ENCODE results near the gene TRPV2.
"Not testable (repeated sequence)": the region's sequence is repeated elsewhere in the genome, so short reads cannot be mapped to it uniquely, and the experiment has no call there.

TRPV2 gene, protein sequence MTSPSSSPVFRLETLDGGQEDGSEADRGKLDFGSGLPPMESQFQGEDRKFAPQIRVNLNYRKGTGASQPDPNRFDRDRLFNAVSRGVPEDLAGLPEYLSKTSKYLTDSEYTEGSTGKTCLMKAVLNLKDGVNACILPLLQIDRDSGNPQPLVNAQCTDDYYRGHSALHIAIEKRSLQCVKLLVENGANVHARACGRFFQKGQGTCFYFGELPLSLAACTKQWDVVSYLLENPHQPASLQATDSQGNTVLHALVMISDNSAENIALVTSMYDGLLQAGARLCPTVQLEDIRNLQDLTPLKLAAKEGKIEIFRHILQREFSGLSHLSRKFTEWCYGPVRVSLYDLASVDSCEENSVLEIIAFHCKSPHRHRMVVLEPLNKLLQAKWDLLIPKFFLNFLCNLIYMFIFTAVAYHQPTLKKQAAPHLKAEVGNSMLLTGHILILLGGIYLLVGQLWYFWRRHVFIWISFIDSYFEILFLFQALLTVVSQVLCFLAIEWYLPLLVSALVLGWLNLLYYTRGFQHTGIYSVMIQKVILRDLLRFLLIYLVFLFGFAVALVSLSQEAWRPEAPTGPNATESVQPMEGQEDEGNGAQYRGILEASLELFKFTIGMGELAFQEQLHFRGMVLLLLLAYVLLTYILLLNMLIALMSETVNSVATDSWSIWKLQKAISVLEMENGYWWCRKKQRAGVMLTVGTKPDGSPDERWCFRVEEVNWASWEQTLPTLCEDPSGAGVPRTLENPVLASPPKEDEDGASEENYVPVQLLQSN

DNA sequence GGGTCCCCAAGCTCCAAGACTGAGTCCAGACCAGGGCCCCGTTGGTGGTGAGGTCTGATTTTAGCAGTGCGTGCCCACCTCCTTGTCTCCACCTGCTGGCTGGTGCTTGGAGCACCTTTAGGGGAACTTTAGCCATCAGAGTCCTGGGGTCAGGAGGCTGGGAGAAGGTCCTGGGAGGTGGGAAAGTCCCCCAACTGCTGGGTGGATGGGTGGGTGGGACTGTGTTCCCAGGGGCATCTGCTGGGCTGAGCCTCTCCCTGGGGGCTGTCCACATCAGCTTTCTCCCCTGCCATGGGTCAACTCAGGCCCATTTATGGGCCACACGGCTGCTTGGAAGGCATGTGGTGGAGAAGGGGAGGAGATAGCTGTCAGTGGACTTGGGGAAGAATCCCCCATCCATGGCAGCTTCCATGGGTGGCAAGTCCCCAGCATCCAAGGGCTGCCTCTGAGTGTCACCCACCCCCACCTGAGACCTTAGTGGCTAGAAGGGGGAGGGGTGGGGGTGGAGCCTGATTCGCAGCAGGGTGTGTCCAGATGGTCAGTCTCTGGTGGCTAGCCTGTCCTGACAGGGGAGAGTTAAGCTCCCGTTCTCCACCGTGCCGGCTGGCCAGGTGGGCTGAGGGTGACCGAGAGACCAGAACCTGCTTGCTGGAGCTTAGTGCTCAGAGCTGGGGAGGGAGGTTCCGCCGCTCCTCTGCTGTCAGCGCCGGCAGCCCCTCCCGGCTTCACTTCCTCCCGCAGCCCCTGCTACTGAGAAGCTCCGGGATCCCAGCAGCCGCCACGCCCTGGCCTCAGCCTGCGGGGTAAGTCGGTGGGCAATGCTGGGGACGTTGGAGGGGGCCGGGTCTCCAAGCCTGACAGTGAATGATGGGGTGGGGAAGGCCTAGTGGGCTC is at the start of gene TRPV2:
TSS of gene TRPV2 (plus strand) at position 541 of the 894 bp plus-strand sequence. CDS start 2,098 bp downstream, outside the sequence.
- DNase-seq: peak; percentile 74

DNA sequence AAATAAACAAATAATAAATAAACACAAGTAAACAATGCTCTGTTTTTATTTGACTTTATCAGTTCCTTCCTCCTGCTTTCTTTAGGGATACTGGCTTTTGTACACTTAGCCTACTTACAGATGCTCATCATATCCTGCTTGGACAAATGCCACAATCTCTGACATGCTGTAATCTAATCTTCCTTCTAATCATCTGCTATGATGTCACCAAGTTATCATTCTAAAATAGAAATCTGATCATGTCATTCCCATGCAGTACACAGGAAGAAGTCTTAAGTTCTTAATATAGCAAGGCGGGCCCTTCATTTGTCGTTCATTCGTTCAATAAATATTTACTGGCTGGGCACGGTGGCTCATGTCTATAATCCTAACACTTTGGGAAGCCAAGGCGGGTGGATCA is 43.6 kb upstream of the TRPV2 start:
- no peak for DNase-seq

DNA sequence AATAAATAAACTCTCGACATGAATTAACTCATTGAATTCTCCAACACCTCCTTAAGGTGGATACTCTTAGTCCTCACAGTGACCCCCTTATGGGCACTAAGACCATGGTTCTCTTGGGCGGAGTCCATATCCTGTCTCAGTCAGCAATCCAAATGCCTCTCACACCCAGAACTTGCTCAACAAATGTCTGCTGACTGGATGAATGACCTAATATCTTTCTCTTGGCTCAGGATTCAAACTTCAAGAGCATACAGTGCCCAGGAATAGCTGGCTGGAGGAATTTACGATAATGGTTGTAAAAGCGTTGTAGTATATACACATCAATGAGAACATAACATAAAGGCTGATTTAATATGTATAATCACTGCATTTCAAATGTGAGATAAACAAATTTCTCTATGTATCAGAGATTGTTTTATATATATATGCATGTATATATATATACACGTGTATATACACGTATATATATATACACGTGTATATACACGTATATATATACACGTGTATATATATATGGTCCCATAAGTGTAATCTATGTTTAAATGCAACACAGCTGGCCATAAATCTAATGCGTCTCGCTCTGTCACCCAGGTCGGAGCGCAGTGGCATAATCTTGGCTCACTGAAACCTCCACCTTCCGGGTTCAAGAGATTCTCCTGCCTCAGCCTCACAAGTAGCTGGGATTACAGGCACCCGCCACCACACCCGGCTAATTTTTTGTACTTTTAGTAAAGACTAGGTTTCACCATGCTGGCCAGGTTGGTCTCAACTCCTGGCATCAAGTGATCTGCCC is 41.0 kb upstream of the TRPV2 start:
- no peak for DNase-seq

DNA sequence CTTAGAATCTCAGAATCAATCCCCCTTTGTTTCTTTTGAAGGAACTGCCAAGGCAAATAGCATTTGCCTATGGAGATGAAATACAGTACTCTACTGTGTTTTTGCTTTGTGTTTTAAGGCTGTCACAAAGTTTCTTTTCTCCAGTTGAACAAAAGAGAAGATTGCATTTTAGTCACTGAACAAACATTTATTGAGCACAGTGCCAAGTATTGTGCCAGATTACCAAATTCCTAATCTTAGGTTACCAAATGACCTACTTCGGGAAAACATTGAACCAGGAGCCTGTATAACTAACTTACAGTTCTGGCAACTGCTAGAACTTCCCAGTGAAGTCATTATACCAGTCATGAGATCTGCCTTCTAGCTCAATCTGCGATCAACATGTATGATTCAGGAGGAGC is 37.4 kb upstream of the TRPV2 start:
- DNase-seq: no peak

DNA sequence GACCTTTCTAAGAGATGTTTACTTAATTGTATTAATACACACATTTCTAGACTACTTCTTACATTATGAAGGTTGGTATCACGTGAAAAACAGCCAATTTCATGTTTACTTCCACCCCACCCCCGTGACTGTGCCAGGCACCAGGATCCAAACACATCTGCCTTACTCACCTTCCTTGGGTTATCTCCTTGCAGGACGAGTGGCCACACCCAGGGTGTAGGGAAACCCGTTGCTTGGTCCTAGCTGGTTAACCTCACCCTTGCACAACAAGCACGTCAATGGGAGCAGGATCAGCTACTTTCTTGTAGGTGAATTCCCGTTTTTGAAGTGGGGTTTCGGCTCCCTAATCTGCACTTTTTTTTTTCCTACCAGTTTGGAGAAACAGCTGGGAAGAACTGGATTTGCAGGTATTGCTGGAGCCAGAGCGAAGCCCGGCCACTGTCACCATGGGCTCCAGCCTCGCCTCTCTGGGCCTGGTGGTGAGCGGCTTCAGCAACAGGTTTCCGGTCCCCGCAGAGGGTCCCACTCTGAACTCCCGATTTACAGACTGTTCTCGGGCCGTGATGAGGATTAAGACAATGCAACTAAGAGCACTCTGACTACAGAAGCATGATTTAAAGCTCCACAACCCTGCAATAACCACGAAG is 36.6 kb upstream of the TRPV2 start:
- no peak for DNase-seq

DNA sequence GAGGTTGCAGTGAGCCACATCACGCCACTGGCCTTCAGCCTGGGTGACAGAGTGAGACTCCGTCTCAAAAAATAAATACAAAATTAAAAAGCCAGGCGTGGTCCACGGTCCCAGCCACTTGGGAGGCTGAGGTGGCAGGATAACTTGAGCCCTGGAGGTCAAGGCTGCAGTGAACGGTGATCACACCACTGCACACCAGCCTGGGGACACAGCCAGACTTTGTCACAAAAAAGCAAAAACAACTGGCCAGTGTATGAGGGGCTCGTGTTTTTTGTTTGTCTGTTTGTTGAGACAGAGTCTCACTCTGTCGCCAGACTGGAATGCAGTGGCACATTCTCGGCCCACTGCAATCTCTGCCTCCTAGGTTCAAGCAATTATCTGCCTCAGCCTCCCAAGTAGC is 35.7 kb upstream of the TRPV2 start:
- no peak for DNase-seq

DNA sequence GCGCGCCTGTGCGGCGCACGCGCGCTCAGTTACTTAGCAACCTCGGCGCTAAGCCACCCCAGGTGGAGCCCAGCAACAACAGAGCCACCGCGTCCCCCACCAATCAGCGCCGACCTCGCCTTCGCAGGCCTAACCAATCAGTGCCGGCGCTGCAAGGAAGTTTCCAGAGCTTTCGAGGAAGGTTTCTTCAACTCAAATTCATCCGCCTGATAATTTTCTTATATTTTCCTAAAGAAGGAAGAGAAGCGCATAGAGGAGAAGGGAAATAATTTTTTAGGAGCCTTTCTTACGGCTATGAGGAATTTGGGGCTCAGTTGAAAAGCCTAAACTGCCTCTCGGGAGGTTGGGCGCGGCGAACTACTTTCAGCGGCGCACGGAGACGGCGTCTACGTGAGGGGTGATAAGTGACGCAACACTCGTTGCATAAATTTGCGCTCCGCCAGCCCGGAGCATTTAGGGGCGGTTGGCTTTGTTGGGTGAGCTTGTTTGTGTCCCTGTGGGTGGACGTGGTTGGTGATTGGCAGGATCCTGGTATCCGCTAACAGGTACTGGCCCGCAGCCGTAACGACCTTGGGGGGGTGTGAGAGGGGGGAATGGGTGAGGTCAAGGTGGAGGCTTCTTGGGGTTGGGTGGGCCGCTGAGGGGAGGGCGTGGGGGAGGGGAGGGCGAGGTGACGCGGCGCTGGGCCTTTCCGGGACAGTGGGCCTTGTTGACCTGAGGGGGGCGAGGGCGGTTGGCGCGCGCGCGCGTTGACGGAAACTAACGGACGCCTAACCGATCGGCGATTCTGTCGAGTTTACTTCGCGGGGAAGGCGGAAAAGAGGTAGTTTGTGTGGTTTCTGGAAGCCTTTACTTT is 34.5 kb upstream of the TRPV2 start, which contains the start of gene UBB:
TSS of gene UBB (plus strand) at position 452 of the 856 bp plus-strand sequence. CDS start 817 bp downstream, outside the sequence.
- DNase-seq: peak; percentile 94

DNA sequence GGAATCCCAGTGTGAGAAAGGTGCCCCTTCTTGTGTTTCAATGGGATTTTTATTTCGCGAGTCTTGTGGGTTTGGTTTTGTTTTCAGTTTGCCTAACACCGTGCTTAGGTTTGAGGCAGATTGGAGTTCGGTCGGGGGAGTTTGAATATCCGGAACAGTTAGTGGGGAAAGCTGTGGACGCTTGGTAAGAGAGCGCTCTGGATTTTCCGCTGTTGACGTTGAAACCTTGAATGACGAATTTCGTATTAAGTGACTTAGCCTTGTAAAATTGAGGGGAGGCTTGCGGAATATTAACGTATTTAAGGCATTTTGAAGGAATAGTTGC is 33.9 kb upstream of the TRPV2 start:
- DNase-seq: no peak

DNA sequence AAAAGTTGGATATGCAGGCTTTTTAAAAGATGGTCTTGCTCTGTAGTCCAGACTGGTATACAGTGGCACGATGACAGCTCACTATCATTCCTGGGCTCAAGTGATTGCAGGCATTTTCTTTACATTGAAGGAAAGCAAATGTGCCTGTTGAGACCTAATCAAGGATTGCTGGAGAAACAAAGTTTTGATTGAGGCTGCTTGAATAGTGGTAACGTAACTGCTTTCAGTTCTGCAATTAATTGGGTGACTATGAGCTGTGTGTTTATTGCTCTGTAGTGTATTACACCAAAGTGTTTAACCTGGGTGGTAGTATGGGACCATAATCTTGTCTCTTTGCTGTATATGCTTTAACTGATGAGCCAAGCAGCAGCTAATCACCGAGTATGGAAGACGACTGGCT is 32.2 kb upstream of the TRPV2 start:
- DNase-seq: no peak

DNA sequence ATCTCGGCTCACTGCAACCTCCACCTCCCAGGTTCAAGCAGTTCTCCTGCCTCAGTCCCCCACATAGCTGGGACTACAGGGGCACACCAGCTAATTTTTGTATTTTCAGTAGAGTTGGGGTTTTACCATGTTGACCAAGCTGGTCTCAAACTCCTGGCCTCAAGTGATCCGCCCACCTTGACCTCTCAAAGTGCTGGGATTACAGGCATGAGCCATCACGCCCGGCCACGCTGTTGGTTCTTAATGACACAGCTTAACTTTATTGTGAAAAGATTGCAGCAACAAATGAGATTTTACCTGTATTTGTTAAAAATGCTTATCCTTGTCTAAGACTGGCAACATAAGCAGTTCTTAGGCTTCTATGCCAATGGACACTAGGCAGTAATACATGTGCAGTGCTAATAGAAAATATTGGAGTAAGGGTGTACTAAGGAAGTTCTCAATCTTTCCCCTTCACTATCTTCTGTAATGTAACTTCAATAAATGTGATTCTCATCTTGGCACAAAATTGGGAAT is 31.5 kb upstream of the TRPV2 start:
- DNase-seq: no peak

DNA sequence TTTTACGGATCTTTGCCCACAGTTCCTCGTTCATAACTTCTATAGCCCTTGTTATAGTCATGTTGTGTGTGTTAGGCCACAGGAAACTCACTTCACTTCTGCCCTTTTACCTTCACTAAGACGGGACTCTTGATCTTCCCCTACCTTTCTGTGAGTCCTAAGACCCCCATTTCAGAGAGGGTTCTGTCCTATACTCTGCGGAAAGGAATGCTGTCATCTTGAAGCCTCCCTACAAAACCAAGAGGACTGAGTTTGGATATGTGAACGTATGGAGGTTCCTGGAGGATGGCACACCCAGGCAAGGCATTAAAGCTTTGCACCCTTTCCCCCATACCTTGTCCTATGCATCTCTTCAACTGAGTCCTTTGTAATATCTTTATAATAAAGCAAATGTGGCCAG is 30.8 kb upstream of the TRPV2 start:
- no peak for DNase-seq

DNA sequence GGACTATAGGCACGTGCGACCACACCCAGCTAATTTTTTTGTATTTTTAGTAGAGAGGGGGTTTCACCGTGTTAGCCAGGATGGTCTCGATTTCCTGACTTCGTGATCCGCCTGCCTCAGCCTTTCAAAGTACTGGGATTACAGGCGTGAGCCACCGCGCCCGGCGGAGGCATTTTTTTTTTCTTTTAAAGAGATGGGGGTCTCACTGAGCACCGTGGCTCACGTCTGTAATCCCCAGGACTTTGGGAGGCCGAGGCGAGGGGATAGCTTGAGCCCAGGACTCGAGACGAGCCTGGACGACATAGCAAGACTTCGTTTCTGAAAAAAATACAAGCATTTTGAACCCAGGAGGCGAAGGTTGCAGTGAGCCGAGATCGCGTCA is 29.3 kb upstream of the TRPV2 start:
- DNase-seq: not testable (repeated sequence)

DNA sequence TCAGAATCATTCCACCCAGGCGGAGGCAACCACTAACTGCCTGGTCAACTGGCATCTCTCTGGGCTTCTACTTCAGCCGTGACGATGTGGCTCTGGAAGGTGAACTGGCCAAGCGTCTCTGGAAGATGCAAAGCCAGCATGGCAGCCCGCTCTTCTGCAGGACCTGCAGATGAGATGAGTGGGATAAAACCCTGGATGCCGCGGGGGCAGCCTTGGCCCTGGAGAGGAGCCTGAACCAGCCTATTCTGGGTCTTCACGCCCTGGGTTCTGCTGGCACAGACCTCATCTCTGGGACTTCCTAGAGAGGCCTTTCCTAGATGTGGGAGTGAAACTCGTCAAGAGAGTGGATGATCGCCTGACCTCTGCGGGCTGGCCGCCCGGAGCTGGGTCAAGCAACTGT is 23.9 kb upstream of the TRPV2 start:
- no peak for DNase-seq

DNA sequence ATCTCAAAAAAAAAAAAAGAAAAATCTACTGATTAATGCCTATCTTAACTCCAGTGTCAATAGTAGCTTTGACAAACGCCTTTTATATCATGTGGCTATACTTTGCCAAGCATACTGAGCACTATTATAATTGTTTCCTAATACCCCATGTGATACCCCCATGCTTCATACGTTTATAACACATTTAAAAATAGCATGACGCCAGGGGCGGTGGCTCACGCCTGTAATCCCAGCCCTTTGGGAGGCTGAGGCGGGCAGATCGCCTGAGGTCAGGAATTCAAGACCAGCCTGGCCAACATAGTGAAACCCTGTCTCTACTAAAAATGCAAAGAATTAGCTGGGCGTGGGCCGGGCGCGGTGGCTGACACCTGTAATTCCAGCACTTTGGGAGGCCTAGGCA is 22.9 kb upstream of the TRPV2 start:
- DNase-seq: not testable (repeated sequence)

DNA sequence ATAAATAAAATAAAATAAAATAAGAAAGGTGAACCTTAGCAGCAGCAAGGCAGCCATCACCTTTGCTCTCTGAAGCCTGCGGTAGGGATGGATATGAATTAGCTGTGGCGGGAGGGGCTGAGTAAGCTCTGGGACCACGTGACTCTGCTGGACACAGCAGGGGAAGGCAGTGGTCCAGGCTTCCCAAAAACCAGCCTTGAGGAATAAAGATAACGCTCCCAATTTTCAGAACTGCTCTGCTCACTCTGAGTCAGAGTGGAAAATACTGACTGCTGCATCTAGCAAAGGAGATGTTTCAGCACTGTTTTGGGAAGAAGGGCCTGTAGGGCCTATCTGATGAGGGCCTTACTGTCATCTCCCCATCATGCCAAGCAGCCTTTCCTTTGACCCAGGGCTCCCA is 19.5 kb upstream of the TRPV2 start:
- not testable (repeated sequence) for DNase-seq

DNA sequence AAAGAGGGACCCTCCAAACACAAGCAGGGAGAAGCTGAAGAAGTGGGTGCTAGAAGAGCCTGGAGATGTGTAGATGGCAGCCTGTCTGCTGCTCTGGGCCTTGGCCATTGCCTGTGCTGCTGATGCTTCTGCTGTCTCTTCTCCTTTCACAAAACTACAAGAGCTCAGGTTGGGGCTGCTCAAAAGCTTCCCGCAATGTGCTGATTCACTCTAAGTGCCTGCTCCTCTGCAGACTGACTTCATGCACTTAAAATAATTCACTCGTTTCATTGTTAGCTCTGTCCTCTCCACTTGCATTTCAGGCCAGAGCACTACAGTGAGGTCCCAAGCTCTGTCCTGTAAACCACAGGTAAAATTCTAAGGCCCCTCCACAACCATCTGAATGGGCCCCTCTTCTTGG is 18.7 kb upstream of the TRPV2 start:
- not testable (repeated sequence) for DNase-seq

DNA sequence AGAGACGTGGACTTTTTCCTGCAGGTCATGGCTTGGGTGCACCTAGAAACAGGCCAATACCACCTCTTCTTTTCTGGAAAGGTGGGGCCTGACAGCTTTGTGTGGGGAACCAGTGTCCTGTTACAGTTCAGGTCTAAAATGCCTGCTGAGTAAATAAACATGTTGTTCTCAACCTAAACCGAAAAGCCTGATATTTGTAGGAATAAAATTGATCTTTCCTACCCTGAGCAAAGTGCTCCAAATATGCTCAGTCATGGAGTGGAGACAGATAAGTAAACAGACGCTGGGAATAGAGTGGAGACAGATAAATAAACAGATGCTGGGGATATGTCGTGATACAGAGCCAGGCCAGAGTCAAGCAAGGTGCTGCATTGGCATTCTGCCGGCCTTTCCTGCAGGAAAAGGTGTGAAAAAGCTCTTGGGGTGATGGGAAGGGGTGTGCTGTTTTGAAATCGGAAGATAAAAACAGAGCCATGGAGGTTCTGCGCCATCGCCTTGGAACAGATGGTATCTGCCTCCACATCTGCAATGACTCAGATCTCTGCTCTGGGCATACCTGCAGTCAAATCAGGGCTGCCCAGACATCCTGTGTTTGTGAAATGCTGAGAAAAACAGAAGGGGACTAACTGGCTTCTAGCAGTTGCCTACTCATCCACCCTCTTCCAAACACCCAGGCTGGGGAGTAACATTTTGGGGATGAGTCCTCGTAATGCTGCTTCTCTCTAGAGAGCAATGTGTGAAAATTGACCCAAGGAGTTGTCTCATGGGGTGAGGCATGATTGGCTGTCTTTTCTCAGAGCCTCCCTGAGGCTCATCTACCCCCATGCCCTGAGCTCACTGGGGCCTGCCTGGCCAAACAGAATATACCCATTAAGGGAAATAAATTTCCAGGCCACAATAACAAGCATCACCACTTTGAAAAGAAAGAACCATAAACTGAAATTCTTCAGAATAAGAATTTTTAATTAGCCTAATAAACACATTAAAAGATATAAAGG is 16.8 kb upstream of the TRPV2 start:
- DNase-seq: no peak

DNA sequence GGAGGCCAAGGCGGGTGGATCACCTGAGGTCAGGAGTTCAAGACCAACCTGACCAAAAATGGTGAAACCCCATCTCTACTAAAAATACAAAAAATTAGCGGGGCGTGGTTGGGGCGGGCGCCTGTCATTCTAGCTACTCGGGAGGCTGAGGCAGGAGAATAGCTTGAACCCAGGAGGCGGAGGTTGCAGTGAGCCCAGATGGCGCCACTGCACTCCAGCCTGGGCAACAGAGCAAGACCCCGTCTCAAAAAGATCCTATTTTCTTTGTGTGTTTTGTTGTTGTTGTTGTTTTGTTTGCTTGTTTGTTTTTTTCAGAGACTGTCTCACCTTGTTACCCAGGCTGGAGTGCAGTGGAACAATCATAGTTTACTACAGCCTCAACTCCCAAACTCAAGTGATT is 11.5 kb upstream of the TRPV2 start:
- not testable (repeated sequence) for DNase-seq
